NT2/D1 (cell line): ENCODE results near the gene XPO1.

ENCODE experiments used
- YY1 ChIP-seq: IDR thresholded peaks from 2 replicates; pipeline ENCODE4 v1.6.1; 2011; ENCODE audit not compliant: insufficient read length, insufficient read depth
- ZNF274 ChIP-seq: IDR thresholded peaks from 2 replicates; pipeline ENCODE4 v1.6.1; 2011; ENCODE audit warnings: mild to moderate bottlenecking, low read depth, low read length

GRCh38 chr2:61536572-61537276 is 1.4 kb downstream of the XPO1 start:
- TF ChIP-seq YY1 (no peak), ZNF274 (no peak)
